DMS79 (cell line): Measurements from ENCODE around the gene KLHDC1.

Source experiments
- DNase-seq: peaks from one replicate; lab custom pipeline; 2025; lab: John Stamatoyannopoulos, UW

KLHDC1 gene

DNA sequence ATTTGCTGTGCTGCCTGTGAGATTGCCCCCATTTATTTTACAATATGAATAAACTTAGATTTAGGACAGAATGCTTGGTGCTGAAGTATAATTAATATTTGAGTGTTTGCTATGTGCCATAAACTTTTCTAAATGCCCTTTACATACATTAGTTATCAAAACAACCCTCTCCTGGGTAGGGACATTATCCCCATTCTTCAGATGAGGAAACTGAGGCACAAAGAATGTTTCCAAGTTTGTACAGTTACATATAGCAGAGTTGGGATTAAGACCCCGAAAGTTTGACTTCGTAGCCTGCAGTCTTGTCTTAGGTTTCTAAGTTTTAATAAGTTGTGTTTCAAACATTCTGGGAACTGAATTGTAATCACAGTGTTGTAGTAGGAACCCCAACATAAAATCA, 93.4 kb downstream of the KLHDC1 start:
- DNase-seq = no peak

- DNase-seq = no peak
Measured at GRCh38 chr14:49792618-49793017, 99.7 kb downstream of the KLHDC1 start.

- no peak for DNase-seq
Measured at GRCh38 chr14:49796025-49796424, 103.1 kb downstream of the KLHDC1 start.
